ENCODE data around the gene FYB2.
A peak's percentile ranks its signal among the peaks of the same experiment; 100 is the strongest.

Gene FYB2

DNA sequence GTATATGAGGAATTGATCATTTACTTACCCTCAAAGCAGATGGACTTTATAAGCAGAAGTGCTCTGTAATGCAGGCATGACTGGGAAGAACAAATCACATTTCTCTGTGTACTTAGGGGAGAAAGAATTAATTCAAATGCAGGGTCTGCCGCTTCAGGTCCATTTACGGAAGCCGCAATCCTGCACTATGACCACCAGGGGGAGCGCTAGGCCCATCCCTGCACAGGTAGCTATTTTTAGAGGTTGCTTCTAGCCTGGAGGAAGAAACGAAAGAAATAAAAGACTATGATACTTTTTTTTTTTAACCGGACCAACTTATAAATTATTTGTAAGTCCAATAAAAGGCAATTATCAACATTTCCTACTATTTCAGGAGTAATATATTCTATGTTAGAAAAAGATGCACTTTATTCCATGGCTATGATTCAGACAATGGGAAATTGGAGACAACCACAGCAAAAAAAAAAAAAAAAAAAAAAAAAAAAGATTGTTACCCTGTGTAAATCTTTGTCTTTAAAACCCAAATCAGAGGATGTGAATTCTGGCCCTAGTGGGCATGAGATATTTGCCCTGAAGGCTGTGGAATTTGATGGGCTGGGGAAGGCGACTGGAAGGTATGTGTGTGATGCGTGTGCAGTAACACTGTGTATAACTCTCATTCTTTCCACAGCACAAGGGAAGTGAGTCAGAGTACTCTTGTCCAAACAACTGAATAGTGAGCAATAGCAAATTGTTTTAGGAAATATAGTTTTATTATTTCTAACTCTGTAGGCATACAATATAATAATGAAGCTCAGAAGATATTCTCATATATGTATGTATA lies 12.9 kb upstream of the FYB2 start:
- DNase-seq: peak; percentile 74

DNA sequence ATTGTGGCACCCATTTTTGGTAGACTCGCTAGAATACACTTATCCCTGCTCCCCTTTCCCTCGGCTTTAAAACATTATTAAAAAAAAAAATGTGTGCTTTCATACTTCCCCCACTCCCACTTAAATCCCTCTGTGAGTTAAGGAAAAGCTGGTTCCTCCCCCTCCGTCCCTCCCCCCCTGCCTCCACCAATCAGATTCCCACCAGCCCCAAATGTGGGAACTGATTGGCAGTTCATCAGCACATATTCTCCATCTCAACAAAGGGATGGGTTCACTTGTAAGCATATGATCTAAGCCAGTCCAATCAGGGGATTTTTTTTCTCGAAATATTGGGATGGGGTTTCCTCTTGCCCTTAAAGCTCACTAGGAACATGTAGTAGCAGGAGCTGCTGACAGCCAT lies 10.8 kb upstream of the FYB2 start:
- DNase-seq: no peak

DNA sequence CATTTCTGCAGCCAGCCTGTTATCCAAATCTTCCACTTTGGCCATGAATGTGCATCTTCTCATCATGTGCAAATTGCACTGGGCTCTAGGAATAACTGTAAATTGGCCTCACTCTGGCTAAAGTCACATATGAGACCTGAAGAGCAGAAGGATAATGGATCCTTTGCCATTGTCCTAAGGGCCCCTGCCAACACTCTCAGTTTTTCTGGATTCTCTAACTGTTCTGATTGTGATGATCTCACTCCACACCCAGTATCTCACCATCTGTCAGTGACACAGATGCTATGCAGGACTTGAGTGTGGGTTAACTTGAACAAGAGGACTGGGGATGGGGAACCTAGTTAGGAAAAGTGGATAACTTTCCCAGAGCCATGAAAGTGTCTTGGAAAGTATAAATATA lies 8.5 kb upstream of the FYB2 start:
- DNase-seq: no peak

DNA sequence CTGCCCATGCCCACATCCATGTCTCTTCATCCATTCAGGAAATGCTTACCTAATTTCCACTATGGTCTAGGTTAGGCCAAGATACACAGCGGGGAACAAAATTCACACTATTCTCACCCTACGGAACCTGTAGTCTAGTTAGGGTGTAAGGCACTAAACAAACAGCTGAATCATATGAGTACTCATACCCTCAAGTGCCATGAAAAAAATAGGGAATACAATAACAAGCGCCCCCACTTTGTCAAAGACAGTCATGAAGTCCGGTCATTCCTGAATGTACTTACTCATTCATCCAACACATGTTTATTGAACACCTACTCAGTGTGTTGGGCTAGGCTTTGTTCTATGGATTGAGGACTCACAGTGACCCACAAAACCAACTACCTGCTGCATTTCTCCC lies 6.2 kb upstream of the FYB2 start:
- no peak for DNase-seq

DNA sequence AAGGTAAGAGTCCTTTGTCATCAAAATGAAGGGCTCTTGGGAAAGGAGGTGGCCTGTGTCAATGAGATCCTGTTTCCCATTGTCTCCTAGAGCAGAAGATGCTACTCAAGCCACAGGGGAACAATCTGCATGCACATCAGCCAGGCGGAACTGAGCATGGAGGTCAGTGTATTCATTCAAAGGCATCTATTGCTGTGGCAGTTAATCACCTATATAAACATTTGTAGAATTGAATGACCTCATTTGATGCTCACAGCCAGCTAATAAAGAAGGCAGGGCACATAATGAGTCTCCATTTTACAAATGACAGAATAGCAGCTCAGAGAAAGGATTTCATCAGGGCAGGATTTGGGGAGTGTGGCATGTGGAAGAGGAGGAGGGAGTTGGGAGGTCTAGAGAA lies 5.7 kb upstream of the FYB2 start:
- no peak for DNase-seq

DNA sequence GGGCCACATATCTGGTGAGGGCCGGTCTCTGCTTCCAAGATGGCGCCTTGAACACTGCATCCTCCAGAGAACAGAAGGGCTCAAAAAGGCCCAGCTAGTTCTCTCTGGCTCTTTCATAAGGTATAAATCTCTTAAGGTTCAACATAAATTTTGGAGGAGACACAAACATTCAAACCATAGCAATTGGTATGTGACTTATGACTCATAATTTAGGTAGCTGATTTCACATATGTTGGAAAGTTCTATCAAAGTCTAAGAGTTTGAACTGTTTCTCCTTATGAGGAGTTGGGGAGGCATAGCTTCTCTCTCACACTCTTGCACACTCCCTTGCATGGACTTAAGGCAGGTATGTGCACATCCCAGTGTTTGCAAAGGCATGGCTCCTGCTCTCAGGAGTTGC lies 5.1 kb upstream of the FYB2 start:
- DNase-seq: no peak

DNA sequence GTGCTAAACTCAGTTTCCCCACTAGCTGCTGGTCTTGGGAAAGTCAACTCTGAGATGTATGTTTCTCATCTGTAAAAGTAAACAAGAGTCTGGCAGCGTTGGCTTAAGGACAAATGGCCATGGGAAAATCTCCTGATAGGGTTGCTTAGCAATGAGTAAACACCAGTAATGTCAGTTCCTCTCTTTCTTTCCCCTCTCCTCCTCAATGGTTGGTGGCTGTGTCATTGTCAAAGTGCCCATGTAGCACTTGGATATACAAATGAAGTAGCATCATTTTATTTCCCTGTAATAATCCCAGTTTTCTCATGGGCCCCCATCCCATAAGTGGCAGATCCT lies 2.2 kb upstream of the FYB2 start:
- DNase-seq: no peak

DNA sequence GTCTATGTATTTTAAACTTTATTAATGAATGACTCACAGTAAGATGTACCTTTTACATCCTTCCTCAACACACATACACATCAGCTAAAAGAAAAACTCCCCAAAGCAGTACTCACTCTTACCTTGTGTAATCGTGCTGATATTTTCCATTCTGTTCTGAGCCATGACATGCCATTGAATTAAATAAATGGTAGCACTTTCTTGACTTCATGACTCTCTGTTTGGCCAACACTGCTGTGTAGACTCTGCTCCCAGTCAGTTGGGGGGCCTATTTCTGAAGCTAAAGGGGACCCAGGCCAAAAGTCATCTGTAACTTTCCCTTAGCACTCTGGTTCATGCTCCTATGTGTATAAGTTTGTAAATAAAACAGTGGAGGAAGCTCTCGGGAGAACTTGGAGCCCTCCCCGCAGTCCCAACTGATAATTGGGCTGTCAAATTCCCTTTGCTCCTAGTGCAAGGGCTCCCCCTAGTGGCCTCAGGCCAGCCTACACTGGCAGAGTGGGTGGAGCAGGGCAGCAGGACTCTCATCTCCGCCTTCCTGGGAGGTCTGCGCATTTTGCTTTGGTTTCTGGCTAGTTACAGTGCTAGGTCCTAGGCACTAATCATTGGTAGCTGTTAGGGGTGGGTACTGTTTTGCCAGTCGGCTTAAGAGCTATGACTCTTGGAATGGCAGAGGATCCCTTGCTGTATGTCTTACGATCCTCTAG lies 1.7 kb upstream of the FYB2 start:
- DNase-seq: peak; percentile 89

DNA sequence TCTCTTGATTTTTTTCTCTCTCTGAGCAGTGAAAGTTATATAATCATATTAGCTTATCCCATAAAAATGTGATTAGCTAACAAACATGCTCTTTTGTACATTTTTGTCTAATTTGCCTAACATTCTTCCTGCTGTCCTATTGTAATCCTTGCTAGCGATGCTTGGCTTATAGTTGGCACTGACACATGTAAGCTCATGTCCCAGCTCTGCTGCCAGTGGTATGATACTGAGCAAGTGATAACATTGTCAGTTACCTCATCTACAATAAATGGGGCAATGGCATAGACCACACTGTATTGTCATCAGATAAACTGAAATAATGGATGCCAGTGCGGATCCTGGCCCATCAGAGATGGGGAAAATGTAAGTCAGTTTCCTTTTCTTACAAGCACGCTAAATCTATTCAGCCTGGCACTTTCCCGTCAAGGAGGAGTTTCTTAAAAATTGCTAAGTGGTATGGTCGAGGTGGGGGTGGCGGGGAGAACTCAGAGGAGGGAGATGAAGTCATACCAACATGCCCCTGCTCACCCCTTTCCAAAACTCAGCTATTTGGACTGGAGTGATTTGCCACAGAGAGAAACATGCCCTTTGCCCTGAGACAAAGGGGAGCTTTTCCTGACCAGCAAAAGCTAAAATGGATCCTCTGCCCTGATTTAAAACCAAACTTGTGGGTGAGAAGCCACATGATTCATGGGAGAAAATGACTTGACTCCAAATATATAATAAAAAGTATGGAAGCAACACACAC lies 1.3 kb downstream of the FYB2 start:
- DNase-seq: no peak

DNA sequence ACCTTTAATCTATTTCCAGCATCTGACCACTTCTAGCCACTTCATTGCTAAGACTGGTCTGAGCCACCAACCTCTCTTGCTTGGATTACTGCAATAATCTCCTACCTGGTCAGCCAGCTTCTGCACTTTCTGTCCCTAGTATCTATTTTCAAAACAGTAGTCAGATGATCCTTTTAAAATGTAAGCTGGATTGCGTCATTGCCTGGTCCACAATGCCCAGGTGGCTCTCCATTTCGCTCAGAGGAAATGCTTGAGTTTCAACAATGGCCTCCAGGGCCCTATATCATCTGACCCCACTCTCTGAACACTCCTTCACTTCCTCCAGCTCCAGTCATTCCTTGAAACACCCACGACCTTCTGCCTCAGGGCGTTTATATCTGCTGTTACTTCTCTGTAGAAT lies 2.3 kb downstream of the FYB2 start:
- DNase-seq: no peak

DNA sequence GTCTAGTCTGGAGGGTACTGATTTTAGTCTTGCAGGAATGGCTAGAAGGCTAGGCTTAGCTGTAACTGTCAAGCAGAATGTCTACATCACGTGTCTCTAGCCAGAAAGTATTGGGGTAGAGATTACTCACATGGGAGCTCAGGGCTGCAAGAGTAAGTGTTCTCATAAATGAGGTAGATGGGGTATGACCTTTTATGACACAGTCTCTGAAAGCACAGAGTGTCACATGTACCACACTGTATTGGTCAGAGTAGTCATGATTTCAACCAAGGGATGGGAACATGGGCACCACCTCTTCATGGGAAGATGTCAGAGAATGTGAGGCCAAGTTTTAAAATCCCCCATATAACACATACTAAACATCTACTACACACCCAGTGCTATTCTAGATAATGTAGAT lies 2.9 kb downstream of the FYB2 start:
- no peak for DNase-seq

DNA sequence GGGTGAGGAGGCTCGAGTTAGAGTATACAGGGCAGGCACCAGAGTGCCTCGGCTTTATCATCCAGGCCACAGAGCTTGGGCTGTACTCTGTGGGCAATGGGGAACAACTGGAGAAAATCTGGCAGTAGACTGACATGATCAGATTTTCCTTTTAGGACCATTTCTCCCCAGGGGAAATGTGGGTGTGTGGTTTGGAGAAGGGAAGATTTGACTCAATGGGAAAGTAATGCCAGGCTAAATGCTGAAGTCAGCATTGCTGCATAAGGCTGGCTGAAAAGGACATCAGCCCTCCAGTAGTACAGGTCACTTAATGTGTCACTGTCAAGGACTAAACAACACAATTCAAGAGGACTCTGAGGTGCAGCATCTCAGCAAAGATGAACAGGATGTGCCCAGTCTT lies 5.0 kb downstream of the FYB2 start:
- no peak for DNase-seq

DNA sequence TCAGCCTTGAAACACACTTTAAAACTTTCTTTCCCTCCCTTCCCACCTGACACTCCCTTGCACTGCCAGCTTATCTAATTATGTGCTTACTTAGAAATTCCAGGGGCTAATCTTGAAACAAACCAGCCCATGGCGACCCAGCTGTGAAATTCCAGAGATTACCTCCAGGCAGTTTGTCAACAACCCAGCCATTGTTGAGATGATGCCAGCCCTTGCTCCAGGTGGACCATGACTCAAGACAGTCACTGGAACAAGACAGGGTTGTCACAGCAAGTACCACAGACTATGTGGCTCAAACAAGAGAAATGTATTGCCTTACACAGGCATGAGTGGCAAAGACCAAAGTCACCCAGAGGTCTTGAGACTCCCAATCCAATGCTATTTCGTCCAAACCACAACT lies 7.9 kb downstream of the FYB2 start:
- no peak for DNase-seq

DNA sequence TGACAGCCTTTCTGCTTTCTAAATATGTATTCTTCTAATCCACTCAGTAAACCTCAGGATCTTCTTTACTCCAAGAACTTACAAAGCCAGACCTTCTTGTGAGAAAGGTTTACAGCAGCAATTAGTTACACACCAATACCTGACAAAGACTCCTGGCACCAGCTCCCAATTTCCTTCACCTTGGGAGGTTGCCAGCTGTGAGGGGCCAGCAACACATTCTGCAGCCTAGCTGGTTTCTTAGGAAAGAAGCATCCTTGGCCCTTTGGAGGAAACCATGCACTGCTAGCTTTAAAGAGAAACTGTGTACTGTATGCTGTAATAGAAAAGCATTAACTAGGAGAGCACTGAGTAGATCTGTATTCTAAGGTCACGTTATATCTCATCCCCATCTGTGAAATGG lies 10.8 kb downstream of the FYB2 start:
- no peak for DNase-seq

DNA sequence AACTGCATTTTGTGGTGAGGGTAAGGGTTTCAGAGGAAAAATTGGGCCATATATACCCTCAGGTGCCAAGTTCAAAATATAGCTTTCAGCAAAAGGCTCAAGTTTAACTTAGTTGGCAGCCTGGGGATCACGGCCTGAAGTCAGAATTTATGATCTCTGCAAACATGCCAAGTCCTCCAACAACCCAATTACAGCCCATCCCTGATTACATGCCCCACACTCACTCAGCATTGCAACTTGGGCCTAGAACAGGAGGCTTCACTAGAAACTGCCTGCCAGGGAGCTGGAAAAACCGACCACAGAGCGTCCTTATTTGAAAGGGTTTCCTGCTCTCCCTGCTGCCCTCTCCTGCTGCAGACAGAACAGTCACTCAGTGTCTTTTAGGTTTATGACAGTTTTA lies 12.4 kb downstream of the FYB2 start:
- no peak for DNase-seq

DNA sequence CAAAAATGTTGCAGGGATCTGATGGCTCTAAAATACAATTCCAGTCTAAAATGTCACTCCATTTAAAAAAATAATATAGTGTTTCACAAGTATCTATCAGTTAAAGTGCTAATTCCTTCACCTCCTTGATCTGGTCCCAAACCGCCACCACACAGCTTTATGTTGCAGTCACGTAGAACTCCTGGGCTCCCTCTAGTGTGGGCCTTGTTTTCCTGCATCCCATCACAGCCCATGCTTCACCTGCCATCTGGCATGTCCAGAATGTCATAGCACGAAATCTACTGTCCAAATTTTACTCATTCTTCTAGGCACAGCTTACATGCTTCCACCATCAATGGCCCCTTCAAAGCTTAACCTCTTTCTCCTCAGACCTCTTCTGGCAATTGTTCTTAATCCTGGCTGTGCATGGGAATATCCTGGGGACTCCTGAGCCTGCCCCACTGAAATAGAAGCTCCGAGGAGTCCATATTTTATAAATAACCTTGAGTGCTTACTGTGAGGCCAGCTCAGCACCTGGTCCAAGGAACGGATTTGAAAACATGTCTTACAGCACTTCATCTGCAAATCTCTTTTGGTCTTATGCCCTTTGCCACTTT lies 15.5 kb downstream of the FYB2 start:
- peak; percentile 24 for DNase-seq

DNA sequence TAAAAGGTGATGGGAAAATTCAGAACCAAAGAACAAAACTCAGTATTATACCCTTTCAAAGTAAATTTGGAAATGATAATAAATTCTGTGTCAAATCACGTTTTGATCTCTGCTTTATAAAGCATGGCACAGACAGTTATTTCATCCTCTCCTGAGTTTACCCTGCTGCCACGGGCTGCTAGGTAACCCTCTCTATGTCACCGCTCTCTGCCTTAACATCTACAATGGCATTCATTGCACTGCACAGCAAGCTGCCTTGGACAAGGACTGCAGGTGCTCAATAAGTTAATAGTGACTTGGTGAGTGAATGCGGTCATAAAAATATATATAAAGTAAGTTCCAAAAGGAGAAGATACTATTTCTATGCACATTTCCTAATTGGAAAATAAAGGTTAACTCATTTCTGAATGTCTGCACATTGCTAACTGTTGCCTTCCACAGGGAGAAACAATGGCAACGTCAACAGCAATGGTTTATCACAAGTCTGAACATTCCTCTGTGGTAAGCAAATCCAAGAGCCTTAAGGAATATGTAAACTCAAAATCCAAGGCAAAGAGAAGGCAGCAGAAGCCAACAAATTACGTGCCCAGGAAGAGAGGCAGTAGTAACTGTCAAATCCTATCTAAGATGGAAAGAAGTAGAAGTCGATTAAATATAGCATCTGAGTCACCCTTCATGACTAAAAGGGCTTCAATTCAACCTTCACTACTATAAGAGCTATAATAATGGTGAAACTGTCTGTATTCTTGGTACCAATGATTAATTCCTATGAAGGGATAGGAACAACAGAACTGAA lies 19.4 kb downstream of the FYB2 start:
- DNase-seq: no peak

DNA sequence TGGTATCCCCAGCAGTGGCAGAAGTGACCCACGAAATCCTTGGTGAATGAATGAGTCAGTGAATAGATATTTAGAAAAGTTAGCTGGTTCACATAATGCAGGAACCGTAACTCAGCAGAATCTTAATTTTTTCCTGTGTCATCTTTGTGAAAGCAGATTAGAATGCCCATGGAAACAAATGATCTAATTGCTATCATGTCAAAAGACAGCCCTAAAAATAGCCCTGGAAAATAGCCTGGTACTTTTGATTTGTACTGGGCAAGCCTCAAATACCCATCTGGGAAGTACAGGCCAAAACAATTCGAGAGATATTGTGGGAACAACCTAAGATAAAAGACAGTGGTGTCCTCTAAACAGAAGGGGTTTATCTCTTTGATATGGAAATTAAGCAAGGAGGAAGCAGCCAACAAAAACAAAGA lies 21.1 kb downstream of the FYB2 start:
- no peak for DNase-seq

DNA sequence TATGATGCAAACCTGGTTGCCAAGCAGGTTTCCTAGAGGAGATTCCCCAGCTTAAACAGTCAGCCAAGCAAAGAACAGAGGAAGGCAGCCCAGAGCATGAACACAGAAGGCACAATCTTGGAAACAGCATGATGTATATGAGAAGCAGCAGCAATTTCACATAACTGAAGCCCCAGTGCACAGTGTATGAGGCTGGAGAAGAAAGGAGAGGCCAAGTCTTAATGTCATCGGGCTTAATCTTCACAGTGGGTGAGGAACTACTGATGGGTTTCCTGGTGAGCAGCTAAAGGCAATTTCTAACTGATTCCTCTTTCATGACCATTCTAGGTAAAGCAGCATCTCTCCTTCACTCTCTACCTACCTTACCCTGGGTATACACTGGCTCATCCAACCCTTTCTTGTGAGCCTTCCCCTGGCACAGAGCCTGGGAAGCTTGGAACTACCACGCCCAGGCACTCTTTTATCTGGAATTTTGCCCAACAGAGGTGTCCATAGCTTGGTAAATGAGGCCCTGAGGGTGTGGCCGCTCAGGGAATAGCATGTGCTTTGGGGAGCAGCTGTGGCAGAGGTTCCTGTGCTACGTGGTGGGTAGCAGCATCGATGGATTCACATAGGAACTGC lies 22.0 kb downstream of the FYB2 start:
- DNase-seq: no peak

DNA sequence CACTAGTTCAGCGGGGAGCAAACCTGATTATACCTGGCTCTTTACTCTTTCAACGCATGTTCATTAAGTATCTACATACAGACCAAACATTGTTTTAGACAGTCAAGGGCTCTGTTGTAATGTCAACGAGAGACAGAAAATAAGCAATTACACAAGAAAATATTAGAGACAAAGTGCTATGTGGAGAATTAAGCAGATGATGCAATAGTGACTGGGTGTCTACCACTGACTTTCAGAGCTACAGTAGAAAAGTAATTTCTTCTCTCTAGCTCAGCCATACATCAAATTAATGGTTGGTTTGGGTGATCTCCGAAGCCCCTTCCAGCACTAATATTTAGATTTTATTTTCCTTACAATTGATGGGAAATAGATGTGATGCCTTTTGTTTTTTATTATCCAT lies 23.3 kb downstream of the FYB2 start:
- DNase-seq: no peak

DNA sequence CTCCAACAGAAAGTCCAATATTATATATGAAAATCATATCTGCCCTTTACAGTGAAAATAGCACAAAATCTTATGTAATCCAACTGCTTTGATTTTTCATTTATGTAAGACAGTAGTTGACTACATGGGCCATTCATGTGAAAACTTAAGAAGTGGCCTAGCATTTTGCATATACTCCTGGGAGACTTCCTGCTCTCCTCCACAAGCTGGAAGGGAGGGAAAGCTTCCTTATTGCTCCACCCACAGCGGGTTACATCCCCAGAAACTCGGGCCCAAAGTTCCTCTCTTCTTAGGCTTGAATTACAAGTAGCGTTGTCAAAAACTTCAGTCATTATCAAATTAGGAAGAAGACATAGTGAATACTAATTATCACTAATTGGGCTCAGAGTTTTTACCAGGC lies 29.2 kb downstream of the FYB2 start:
- no peak for DNase-seq

DNA sequence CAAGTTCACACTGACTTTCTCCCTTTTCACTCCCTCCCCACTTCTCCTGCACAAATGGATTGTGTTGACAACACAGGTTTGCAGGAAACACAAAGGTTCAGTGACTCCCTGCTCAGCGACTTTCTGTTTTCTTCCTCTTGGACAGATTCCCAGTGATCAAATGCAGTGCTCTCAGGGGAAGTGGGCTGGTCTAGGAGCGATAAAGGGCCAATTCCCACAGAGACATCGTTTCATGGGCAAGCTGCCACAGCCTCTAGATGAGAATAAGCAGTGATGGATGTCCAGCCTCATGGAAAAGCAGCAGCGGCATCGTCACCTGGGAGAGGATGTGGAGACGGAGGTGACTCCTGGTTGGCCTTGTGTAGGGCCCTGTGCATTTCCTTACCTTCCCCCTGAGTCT lies 30.6 kb downstream of the FYB2 start:
- DNase-seq: no peak

Measured in activated CD4-positive, alpha-beta T cell treated with anti-CD3 and anti-CD28 coated beads for 48 hours (primary cell).